Measurements from ENCODE around the gene GRIK4.

The GRIK4 gene

GRCh38 chr11:120840661-120841060 lies 329.1 kb downstream of the GRIK4 start:
- no peak for DNase-seq (ENCODE audit: low spot score)

- no peak for DNase-seq (ENCODE audit: low spot score)
Measured at GRCh38 chr11:120841074-120841473, 329.5 kb downstream of the GRIK4 start.

DNA sequence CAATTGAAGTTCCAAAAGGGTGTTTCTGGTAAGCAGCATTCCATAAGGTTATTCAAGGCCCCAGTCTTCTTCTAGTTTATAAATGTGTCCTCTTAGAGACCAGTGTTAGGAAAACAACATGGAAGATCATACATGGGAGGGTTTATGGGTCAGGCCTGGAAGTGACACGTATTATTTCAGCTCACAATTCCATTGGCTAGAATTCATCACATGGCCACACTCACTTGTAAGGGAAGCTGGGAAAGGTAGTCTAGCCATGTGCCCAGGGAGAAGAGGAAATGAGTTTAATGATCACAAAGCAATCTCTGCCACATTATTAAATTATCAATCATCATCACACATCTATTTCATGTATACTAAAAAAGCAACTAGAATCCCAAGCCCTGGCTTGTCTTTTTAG lies 330.6 kb downstream of the GRIK4 start:
- DNase-seq (ENCODE audit: low spot score) = no peak

DNA sequence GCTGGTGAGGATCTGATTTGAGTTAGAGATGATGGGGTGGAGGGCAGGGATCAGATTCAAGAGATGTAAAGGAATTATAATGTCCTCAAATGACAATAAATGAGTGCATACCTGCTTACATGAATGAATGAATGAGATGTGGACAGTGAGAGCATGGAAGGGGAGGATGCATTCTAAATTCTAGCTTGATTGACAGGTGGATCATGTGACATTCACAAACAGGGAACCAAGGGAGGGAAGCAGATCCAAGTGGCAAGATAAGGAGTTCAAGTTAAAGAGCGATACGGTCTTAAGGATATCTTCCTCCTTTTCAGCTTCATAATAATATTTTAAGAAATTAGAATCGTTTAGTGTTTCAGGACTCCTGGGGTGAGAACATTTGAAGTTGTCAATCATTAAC lies 341.9 kb downstream of the GRIK4 start:
- no peak for DNase-seq (ENCODE audit: low spot score)

DNA sequence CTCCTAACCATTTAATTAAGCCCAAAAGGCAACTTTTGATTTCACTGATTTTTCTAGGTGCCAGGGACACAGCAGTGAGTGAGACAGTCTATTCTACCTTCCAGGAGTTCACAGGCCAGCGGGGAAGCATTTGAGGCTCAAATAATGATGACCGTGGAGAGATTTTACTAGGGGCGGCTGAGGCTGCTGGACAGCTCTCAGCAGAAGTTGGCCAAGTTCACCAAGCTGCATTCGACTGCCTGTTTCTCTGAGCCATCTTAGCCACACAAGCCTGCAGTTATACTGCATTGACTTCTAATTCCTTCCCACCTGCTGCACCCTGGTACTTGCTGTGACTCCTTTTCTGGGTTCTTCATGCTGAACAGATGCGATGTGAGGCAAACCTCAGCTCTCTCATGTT lies 343.4 kb downstream of the GRIK4 start:
- peak; percentile 24 for DNase-seq (ENCODE audit: low spot score)

DNA sequence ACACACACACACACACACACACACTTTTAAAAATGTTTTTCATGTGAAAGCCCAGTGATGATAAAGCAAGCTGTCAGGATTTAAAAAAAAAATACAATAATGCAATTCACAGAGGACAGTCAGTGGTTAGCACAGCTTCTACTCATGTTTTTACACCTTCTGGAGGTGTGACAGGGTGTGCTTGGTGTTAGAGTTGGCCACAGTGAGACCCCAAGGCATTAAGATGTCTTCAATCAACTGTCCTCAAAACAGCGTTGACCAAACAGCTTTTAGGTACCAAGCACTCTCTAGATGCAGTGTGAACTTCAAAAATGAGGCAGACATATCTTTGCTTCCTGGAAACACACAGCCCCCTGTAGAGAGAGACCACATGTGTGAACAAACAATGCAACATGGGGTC lies 346.0 kb downstream of the GRIK4 start:
- DNase-seq (ENCODE audit: low spot score) = no peak

GRCh38 chr11:120858740-120859139 lies 347.2 kb downstream of the GRIK4 start:
- no peak for DNase-seq (ENCODE audit: low spot score)

GRCh38 chr11:120859552-120860295 lies 348.2 kb downstream of the GRIK4 start:
- DNase-seq (ENCODE audit: low spot score) = no peak

GRCh38 chr11:120863359-120863758 lies 351.8 kb downstream of the GRIK4 start:
- no peak for DNase-seq (ENCODE audit: low spot score)

DNA sequence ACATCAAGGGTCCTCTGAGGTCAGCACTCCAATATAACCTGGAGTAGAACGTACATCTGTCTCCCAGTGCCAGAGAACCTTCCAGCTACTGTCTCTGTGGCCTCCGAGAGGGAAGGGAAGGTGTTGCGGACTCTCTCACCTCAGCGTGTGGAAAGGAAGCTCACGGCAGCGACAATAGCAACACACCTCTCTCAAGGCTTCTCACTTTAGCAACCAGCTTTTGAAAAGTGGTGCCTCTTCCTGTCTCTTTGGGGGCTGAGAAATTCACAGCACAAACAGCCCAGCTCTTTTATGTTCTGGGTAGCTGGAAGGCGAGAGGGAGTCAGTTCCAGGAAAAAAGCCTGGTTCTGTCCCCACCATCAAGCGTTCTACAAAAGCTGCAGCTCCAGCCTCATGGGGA lies 355.5 kb downstream of the GRIK4 start:
- DNase-seq (ENCODE audit: low spot score) = no peak

DNA sequence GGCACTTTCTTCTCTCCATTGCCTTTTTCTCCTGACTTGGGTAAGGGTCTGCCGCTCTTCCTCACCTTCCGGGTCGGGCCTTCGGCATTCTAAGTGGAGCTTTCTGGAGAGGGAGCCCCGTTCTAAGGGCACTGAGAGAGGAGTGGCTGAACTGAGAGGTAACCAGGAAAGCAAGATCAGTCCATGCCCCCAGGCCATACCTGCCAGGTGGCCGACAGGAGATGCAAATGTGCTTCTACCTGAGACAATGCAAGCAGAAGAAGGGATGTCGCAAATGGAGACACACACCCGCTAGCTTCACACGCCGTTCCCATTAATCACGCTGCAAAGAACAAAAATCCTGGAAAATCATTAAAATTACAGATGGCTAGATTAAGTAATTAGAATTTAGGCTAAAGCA lies 356.0 kb downstream of the GRIK4 start:
- no peak for DNase-seq (ENCODE audit: low spot score)

- no peak for DNase-seq (ENCODE audit: low spot score)
Measured at GRCh38 chr11:120867988-120868387, 356.4 kb downstream of the GRIK4 start.

DNA sequence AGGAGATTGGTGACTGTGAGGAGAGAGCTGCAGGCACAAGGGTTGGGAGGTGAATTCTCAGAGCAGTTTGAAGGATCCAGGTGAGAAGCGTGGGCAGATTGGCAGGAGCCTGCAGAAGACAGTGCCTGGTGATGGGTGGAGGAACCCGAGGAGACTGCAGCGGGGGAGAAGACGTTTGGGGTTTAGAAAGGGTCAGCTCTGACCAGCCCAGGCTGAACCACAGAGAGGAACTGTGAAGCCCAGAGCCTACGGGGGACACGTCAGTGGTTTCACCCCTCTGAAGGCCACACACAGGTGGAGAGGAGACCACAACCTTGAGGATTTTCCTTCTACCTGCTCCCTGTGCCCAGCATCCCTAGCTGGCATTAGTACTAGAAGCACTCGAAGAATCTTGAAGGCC lies 357.5 kb downstream of the GRIK4 start:
- no peak for DNase-seq (ENCODE audit: low spot score)

GRCh38 chr11:120869516-120870011 lies 358.0 kb downstream of the GRIK4 start:
- no peak for DNase-seq (ENCODE audit: low spot score)

- DNase-seq (ENCODE audit: low spot score) = no peak
Measured at GRCh38 chr11:120871194-120871593, 359.6 kb downstream of the GRIK4 start.

DNA sequence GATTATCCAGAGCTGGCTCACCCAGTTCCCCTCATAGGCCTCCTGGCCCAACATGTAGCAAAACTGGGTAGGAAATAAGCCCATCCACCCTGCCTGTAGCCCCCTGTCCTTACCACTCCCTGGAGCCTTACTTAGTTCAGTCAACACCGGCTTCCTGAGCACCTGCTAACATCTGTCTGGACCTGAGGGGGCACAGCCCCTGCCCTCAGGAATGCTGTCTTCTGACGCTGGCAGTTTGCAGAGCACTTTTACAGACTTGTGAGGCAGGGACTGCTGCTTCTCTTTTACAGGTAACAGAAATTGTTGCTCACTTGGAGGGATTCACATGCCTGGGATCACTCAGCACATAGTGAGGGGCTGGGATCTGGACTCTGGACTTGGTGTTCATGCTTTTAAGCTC lies 360.4 kb downstream of the GRIK4 start:
- no peak for DNase-seq (ENCODE audit: low spot score)

DNA sequence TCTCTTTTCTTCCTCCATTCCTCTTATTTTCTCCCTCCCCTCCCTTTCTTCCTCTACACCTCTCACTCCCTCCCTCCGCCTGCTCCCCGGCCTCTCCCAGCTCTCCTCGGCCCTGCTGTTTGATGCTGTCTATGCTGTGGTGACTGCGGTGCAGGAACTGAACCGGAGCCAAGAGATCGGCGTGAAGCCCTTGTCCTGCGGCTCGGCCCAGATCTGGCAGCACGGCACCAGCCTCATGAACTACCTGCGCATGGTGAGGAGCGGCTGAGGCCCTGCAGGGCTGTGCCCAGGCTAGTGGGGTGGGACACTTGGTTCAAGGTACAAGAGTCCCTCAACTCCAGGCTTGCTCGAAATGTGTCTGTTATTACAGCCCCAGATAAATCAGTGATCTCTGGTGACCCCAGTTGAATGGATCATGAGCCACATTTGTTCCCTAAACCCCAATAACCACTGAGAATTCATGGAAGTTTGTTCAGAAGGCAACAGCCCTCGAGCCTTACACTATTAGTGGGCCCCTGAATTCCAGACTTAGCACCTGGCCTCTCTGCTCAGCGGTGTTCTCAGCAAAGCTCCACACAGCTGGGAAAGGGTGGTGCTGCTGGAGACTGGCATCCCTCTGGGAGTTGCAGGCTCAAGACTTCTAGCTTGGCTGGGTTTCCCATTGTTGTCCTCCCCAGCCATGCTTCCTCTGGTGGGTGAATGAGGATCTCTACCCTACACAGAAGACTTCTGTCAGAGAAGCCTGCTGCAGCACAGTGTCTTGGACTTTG lies 362.6 kb downstream of the GRIK4 start:
- DNase-seq (ENCODE audit: low spot score) = no peak

GRCh38 chr11:120875986-120876385 lies 364.4 kb downstream of the GRIK4 start:
- DNase-seq (ENCODE audit: low spot score) = no peak

DNA sequence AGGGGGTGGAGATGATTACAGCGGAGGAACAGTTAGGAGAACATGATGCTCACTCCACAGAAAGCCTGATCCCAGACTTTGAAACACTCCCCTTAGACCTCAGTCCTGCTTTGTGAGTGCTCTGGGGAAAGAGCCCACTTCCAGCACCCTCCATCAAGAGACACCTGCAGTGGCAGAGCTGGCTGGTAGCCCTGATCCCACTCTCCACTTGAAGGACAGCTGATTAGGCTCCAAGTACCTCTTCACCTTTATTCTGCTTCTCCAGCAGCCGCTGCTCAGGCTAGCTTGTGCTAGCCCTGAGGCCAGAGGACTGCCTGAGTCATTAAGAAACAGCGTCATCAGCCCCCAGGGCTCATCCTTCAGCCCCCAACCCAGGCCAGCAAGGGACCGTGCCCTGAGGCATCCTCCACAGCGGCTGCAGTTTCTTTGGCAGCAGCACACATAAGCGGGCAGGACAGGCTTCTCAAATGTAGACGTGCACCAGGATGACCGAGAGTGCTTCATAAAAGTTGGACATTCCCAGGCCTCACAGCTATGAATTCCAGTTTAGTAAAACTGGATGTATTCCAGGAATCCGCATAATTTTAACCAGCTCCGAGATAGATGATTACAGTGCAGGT lies 366.3 kb downstream of the GRIK4 start:
- DNase-seq (ENCODE audit: low spot score) = no peak

GRCh38 chr11:120878781-120879180 lies 367.2 kb downstream of the GRIK4 start:
- DNase-seq (ENCODE audit: low spot score) = no peak

GRCh38 chr11:120880498-120881175 lies 369.1 kb downstream of the GRIK4 start:
- no peak for DNase-seq (ENCODE audit: low spot score)

DNA sequence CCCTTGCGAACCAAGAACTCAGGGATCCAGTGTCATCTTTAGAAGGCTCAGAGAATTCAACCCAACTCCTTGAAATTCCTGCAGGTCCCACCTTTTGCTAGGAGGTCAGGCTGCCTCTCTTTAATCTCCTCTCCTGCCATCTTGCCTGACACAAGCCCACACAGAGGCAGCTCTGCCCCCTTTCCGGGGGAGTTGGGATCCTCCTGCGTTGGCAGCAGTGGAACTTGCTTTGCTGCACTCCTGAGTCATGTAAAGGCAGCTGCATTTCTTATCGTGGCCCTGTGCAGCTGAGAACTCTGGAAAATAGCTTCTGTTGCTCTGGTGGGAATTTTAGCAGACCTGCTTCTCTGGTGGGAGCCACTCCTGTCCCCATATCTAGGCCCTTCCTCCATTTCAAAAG lies 370.0 kb downstream of the GRIK4 start:
- DNase-seq (ENCODE audit: low spot score) = no peak

All from AG20443 (cell line).